ENCODE results near the gene MOXD1.

DNA sequence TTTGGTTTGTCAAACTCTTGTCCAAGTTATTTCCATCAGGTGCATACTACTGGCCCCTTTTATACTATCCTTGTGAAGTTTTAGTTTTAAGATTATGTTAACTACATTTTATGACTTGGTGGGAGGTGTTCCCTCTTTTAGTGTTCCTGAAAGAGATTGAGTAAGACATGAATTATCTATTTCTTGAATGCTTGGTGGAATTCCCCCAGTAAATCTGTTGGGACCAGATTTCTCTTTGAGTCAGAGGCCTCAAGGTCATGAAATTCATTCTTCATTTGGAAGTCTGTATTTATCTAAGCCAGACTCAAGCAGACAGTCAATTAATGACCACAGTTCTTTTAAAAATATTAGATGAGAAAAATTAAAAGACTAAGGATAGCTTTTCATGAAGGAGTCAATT, 81.3 kb downstream of the MOXD1 start:
- TF ChIP-seq, protein P1, sequence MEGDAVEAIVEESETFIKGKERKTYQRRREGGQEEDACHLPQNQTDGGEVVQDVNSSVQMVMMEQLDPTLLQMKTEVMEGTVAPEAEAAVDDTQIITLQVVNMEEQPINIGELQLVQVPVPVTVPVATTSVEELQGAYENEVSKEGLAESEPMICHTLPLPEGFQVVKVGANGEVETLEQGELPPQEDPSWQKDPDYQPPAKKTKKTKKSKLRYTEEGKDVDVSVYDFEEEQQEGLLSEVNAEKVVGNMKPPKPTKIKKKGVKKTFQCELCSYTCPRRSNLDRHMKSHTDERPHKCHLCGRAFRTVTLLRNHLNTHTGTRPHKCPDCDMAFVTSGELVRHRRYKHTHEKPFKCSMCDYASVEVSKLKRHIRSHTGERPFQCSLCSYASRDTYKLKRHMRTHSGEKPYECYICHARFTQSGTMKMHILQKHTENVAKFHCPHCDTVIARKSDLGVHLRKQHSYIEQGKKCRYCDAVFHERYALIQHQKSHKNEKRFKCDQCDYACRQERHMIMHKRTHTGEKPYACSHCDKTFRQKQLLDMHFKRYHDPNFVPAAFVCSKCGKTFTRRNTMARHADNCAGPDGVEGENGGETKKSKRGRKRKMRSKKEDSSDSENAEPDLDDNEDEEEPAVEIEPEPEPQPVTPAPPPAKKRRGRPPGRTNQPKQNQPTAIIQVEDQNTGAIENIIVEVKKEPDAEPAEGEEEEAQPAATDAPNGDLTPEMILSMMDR (IDR thresholded peaks at IDR 0.05), result no peak
- TF ChIP-seq POLR2A (IDR thresholded peaks at IDR 0.05), result no peak

All from vagina (tissue), 2 donors.